Loucy (cell line): ENCODE measurements around the gene BRIP1.
"Not testable (repeated sequence)": the region's sequence is repeated elsewhere in the genome, so short reads cannot be mapped to it uniquely, and the experiment has no call there.

ENCODE experiments used
- H2AFZ ChIP-seq: fragments of 200-600 bp; sonication (generic); 2 replicates; pipeline ENCODE4 v1.6.0; 2016; ENCODE audit warnings: antibody characterized with exemption, mild to moderate bottlenecking, low read length, moderate library complexity
- H3F3A ChIP-seq: fragments of 200-600 bp; 2 replicates; pipeline ENCODE4 v1.6.0; 2016; ENCODE audit warnings: antibody characterized with exemption, low read depth, mild to moderate bottlenecking
- H3K27me3 ChIP-seq: fragments of 200-600 bp; sonication (generic); 2 replicates; pipeline ENCODE4 v1.6.1; 2014; ENCODE audit warnings: low read length, mild to moderate bottlenecking; ENCODE audit not compliant: insufficient read depth, poor library complexity, severe bottlenecking
- H3K36me3 ChIP-seq: fragments of 200-600 bp; sonication (generic); 2 replicates; pipeline ENCODE4 v1.6.1; 2016; ENCODE audit warnings: low read length; ENCODE audit not compliant: insufficient read depth
- H3K4me1 ChIP-seq: fragments of 200-600 bp; sonication (generic); 2 replicates; pipeline ENCODE4 v1.5.1; 2014; ENCODE audit warnings: low read length, mild to moderate bottlenecking; ENCODE audit not compliant: insufficient read depth, poor library complexity, severe bottlenecking
- H3K4me2 ChIP-seq: fragments of 200-600 bp; sonication (generic); 2 replicates; pipeline ENCODE4 v1.6.0; 2014; ENCODE audit warnings: antibody characterized with exemption, low read length, low read depth, mild to moderate bottlenecking; ENCODE audit not compliant: poor library complexity, severe bottlenecking
- H3K4me3 ChIP-seq: fragments of 200-600 bp; sonication (generic); 2 replicates; pipeline ENCODE4 v1.5.1; 2014; ENCODE audit warnings: low read length, mild to moderate bottlenecking, mixed read lengths; ENCODE audit not compliant: poor library complexity, severe bottlenecking
- H3K79me2 ChIP-seq: fragments of 200-600 bp; sonication (generic); 2 replicates; pipeline ENCODE4 v1.6.1; 2014; ENCODE audit warnings: low read length; ENCODE audit not compliant: insufficient read depth
- H3K9ac ChIP-seq: fragments of 200-600 bp; sonication (generic); 2 replicates; pipeline ENCODE4 v1.6.0; 2014; ENCODE audit warnings: mild to moderate bottlenecking, low read depth, low read length, moderate library complexity; ENCODE audit not compliant: poor library complexity, severe bottlenecking
- H3K9me2 ChIP-seq: fragments of 200-600 bp; sonication (generic); replicated peaks from 2 replicates; pipeline ENCODE4 v1.6.1; 2016; ENCODE audit warnings: low read depth, low read length, mixed read lengths
- H3K9me3 ChIP-seq: fragments of 200-600 bp; sonication (generic); 2 replicates; pipeline ENCODE4 v1.6.1; 2014; ENCODE audit warnings: mild to moderate bottlenecking, antibody characterized with exemption, low read length, low read depth; ENCODE audit not compliant: insufficient read depth
- H4K20me1 ChIP-seq: fragments of 200-600 bp; sonication (generic); 2 replicates; pipeline ENCODE4 v1.6.0; 2014; ENCODE audit warnings: antibody characterized with exemption, low read length, mild to moderate bottlenecking; ENCODE audit not compliant: insufficient read depth, poor library complexity, severe bottlenecking
- CTCF ChIP-seq: fragments of 200-600 bp; sonication (generic); conservative IDR thresholded peaks from 2 replicates; pipeline ENCODE4 v1.5.1; 2014; ENCODE audit warnings: mild to moderate bottlenecking, antibody characterized with exemption, low read length
- EZH2phosphoT487 ChIP-seq: fragments of 200-600 bp; IDR thresholded peaks from 2 replicates; pipeline ENCODE4 v1.6.1; 2018; ENCODE audit warnings: antibody characterized with exemption, mild to moderate bottlenecking, moderate library complexity, borderline replicate concordance

The BRIP1 gene

DNA sequence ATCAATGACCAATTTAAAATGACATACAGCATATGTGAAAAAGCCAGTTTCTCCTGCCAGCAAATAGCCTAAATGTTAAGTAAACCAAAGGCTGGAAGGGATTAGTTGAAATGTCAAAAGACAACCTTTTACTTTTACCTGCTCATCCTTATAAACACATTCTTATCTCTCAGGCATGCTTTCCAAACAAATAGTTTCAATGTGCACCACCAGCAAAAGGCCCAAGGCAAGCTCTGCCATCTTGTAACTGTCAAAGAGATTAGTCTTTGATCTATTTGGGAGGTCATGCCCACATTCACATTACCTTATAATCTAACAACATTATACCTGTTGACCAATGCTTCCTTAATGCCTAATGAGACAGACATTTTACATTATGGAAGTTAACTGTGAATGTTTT is 140.1 kb downstream of the BRIP1 start:
- Histone ChIP-seq H3K4me2 (no peak overlapping the region), H3K9ac (no peak overlapping the region), H3K9me2 (no peaks in the 10 kb centered on the region), H3K4me3 (no peak overlapping the region), H3K27me3 (no peaks in the 10 kb centered on the region), H3K9me3 (peaks cover 4% of the 10 kb centered on the region; the same call in 1 of the 2 replicates), H3F3A (no peaks in the 10 kb centered on the region), H3K4me1 (peaks cover under 1% of the 10 kb centered on the region), H3K36me3 (no peaks in the 10 kb centered on the region), H4K20me1 (no peaks in the 10 kb centered on the region), H3K79me2 (no peaks in the 10 kb centered on the region), H2AFZ (no peak overlapping the region)
- TF ChIP-seq CTCF (no peak), EZH2phosphoT487 (no peak)

- Histone ChIP-seq H3K9ac (no peak overlapping the region), H3K36me3 (no peaks in the 10 kb centered on the region), H3K9me3 (peaks cover 12% of the 10 kb centered on the region; the same call in 1 of the 2 replicates), H3K4me2 (no peak overlapping the region), H3F3A (no peaks in the 10 kb centered on the region), H3K79me2 (no peaks in the 10 kb centered on the region), H4K20me1 (no peaks in the 10 kb centered on the region), H3K27me3 (no peaks in the 10 kb centered on the region), H2AFZ (no peak overlapping the region), H3K9me2 (no peaks in the 10 kb centered on the region), H3K4me1 (no peaks in the 10 kb centered on the region), H3K4me3 (no peak overlapping the region)
- no peak for TF ChIP-seq EZH2phosphoT487
- TF ChIP-seq CTCF = no peak
Observed at GRCh38 chr17:61722398-61722797, 140.9 kb downstream of the BRIP1 start.

- Histone ChIP-seq H3K9ac (no peak overlapping the region), H3K36me3 (peaks cover 6% of the 10 kb centered on the region), H3K27me3 (no peaks in the 10 kb centered on the region), H3K79me2 (no peaks in the 10 kb centered on the region), H3K9me2 (no peaks in the 10 kb centered on the region), H3K9me3 (peaks cover 17% of the 10 kb centered on the region; the same call in 1 of the 2 replicates), H4K20me1 (no peaks in the 10 kb centered on the region), H3K4me2 (no peak overlapping the region), H3K4me3 (no peak overlapping the region), H3K4me1 (no peaks in the 10 kb centered on the region), H2AFZ (no peak overlapping the region), H3F3A (no peaks in the 10 kb centered on the region)
- TF ChIP-seq CTCF (no peak), EZH2phosphoT487 (no peak)
Observed at GRCh38 chr17:61720016-61720795, 143.1 kb downstream of the BRIP1 start.

GRCh38 chr17:61719220-61719619 is 144.1 kb downstream of the BRIP1 start:
- H3K9ac ChIP-seq, H2AFZ ChIP-seq, H3K4me1 ChIP-seq, H3K4me3 ChIP-seq, H3K27me3 ChIP-seq, H3K79me2 ChIP-seq, H4K20me1 ChIP-seq, H3K36me3 ChIP-seq, H3K9me2 ChIP-seq, H3F3A ChIP-seq, H3K4me2 ChIP-seq: not testable (repeated sequence)
- peaks cover 17% of the 10 kb centered on the region; the same call in 1 of the 2 replicates for H3K9me3 ChIP-seq
